ENCODE measurements around the gene UPK2.
A peak's percentile ranks its signal among the peaks of the same experiment; 100 is the strongest.

- no peak for TF ChIP-seq CTCF (IDR thresholded peaks at IDR 0.05)
- TF ChIP-seq EP300 (IDR thresholded peaks at IDR 0.05): peak in 1 of 2 experiments; percentile 25; a peak in 1 of 5 replicates
- TF ChIP-seq CEBPB (IDR thresholded peaks at IDR 0.05): no peak
- peak; percentile 8; the same call in 1 of the 2 replicates for TF ChIP-seq POLR2A (IDR thresholded peaks at IDR 0.05; ENCODE audit: low read length)
Observed at GRCh38 chr11:118910309-118911112, 45.6 kb upstream of the UPK2 start.

Measured in A549 (cell line).